HS-5 (cell line): ENCODE measurements around the gene IL2RA.
"Not testable (repeated sequence)": the region's sequence is repeated elsewhere in the genome, so short reads cannot be mapped to it uniquely, and the experiment has no call there.

ENCODE experiments used
- DNase-seq: peaks from one replicate; pipeline ENCODE4 v3.0.0-alpha.2; 2012; ENCODE audit warnings: low read depth

IL2RA gene

DNA sequence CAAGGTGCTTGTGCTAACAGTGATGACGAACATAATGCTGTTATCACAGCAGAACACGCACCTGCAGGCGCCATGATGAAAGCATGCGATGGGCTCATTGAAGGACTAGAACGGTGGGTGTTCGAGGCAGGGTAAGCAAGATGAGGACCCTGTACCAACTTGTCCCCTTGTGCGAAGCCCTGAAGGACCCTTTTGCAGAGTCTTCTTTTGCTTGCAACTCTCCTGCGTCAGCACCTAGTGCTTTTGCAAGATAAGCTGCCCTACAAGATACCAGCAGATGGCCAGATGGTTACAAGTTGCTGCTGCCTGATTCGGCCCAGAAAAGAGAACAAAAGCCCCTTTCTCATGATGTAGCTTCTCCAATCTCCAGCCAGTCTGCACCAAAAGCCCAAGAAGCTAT lies 80.6 kb downstream of the IL2RA start:
- DNase-seq, result no peak

DNA sequence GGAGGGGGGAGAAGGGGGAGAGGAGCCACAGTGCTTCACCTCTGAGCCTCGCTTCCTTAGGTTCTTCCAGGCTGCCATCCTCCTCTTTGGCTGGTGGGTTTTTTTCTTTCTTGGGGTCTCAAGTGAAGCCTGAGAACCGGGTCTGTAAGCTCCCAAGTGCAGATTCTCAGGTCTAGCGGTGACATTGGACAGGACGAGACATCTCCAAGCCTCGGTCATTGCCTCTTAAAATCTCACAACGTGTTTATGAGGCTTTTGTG lies 84.0 kb downstream of the IL2RA start:
- DNase-seq, result no peak

DNA sequence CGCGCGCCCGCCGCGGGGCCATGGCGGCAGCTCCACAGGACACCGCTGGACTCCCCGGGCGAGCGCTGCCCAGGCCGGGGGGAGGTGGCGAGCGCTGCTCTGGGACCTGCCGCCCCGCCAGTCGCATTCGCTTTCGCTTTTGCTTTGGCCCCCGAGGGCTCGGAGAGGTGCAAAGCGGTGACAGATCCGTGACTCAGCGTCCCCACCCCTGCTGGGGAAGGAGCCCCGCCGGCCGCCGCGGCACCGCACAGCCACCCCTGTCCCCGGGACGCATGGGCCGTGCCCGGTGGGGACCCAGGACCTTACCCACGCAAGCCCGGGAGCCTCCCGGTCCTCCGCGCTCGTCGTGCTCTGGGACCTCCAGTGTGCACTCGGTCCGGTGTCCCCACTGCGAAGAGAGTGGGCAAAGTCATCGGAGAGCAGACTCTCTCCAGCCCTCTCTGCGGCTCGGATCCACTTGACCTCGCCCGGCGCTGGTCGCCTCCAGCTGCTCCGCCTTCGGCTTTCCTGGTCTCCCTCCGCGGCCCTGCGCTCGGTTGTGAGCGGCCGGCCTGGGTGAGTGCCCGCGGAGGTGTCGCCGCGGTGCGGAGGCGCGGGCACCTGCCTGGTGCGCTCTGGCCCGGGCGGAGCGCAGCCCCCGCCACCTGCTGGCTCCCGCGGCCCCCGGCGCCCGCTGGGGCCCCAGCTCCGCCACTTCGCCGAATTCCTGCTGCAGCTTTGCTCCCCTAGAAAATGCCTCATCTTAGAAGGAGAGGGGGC lies 84.5 kb downstream of the IL2RA start, which contains the start of gene IL15RA:
TSS of gene IL15RA (minus strand) at position 73 of the 759 bp plus-strand sequence. CDS start at position 22, 51 bp downstream.
- no peak for DNase-seq

DNA sequence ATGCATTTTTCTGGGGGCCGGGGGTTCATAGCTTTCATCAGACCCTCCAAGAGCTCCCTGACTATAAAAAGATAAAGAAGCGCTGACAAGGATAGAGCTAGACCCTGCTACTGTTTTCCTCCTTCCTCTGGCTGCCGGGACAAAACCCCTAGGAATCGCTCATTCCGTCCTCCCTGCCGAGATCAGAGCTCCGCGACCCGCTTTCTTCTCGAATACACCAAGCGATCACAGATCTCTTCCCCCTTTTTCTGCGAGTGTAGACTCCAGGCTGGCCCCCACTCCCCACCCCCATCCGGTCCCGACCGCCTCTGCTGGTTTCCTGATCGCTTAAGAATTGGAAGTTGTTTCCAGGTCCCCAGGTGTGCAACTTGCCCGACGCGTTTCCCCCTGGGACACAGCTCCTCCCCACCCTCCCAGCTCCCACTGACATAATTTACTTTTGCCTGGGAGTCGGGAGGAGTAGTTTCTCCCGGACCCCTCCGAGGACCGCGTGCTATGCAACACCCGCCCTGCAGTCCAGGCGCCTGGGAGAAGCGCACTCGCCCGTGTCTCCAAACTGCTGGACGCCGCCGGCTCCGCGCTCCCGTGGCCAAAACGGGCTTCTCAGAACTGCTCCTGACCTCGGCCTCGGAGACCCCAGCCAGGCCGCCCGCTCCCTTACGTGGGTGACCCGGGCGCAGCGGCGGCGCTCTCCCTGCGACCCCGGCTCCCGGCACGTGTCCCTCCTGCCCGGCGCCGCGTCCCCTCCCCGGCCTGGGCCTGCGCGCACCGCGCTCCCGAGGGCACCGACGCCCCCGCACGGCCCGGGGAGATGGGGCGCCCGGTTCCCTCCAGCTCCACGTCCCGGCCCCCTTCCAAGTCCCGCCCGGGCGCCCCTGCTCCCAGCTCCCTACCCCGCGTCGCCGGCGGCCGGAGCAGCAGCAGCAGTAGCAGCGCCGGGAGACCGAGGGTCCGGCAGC lies 85.4 kb downstream of the IL2RA start:
- DNase-seq, result no peak

DNA sequence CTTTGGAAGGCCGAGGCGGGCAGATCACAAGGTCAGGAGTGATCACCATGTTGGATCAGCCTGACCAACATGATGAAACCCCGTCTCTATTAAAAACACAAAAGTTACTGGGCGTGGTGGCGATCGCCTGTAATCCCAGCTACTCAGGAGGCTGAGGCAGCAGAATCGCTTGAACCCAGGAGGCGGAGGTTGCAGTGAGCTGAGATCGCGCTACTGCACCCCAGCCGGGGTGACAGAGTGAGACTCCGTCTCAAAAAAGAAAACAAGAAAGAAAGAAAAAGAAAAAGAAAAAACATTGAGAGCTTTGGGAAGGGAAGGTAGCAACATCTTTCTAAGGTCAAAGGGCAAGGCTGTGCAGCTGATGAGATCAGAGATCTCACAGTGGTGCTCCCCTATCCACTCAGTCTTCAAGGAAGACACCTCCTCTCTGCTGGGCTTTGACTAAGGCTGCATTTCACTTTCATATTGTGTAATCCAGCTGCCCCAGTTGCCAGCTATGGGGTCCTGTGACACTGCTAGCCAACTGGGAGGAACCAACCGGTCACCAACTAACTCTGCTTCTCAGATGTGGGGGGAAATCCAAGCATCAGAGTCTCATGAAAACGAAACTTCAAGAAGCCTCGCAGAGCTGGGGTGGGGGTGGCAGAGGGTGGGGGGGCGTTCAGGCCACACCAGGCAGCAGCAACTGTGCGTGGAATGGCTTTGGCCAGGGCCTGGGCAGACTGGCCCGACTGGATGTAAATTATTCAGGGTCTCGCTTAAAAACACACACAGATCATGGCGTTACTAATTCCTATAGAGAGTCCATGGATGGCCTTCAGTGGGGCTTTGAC lies 86.3 kb downstream of the IL2RA start:
- no peak for DNase-seq

DNA sequence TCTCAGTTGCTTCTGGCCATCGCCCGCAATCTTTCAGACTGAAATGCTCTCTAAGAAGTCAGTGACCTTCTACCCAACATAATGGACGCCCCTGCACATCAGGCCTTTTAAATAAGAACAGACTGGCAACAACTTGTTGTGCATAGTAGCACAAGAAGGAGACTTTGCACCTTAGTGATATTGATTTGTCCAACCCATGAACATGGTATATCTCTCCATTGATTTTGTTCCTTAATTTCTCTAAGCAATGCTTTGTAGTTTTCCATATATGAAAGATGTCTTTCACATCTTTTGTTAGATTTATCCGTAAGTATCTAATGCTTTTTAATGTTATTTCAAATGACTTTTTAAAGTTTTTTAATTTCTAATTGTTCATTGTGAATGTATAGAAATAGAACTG lies 89.1 kb downstream of the IL2RA start:
- DNase-seq, result no peak

DNA sequence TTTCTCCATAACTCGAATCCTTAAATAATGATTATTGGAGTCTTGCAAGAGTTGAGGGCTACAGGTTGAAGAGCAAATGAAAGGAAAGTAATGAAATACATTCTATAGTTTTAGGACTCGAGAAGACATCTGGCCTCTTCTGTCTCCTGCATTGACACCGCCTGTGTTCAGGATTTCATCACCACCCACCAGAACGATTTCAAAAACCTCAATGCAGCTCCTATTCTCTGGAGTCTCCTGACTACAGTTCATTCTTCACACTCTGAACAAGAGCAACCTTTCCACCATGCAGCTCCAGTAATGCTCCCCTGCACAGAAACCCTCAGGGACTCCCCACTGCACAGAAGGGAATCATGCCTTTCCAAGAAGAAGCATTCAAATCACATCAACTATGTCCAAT lies 90.3 kb downstream of the IL2RA start:
- DNase-seq, result no peak

DNA sequence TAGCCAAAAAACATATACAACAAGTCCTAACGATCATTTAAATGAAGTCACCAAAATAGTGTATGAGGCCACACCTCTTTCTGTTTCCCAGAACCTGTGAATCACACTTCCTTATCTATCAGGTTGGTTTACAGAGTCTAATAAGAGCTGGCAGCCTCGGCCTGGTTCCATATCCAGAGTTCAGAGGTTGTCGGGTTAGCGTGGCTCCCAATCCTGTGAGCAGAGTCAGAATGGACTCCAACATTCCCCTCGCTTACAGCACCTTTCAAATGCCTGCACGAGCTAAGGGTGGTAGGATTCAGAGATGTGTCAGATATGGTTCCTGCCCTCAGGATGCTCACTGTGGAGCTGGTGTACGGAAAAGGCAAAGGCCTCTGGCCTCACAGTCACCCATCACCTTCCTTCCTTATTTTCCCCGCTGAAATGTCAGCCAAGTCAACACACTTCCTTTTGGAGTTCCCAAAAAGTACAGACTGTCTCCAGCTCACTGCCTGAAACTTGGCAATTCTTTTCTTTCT lies 90.8 kb downstream of the IL2RA start:
- no peak for DNase-seq

DNA sequence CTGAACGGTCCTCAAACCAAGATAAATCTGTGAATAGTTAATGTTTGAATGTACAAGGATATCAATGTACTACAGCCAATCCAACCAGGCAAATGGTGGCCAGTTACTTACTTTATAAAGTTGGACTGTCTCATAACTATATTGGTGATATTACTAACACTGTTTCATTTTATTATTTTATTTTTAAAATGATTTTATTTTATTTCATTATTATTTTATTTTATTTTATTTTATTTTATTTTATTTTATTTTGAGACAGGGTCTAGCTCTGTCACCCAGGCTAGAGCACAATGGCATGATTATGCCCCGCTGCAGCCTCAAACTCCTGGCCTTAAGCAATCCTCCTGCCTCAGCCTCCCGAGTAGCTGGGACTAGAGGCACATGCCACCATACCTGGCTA lies 91.6 kb downstream of the IL2RA start:
- no peak for DNase-seq

DNA sequence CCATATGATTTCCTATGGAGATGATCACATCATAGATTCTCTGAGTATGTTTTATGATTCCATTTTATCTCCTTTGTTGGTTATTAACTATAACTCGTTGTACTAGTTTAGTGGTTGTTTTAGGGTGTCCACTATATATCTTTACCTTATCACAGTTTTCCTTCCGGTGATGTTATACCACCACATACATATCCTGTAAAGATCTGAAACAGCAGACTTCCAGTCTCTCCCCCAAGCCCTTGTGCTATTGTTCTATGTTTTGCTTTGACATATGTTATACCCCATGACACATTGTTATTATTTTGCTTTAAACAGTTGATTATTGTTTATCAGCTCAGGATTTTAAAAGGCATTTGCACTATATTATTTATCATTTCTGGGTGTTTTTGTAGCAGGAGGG lies 92.1 kb downstream of the IL2RA start:
- DNase-seq, result no peak

DNA sequence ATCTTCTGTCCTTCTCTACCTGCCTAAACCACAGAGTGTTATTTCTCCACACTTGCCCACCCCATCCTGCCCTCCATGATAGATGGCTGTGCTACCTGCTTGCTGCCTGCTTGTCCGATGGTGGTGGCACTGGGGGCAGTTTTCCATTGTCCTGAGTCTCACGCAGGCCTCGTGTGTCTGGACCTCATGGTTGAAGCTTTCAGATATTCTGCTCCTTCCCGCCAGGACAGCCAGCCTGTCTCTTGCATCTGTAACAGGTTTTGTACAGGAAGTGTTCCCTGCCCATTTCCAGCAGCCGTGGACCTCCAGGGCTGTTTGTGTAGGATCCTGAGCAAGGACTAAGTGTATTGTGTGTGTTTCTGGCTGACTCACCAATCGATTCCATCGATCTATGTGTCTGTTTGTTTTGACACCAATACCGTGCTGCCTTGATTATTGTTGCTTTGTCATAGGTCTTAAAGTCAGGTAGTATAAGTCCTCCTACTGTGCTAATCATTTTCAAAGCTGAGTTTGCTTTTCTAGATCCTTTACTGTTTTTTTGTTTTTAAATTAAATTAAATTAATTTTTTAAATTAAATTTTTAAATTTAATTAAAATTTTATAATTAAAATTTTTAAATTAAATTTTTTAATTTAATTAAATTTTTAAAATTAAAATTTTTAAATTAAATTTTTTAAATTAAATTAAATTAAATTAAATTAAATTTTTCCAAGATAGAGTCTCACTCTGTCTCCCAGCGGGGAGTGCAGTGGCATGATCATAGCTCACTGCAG lies 93.3 kb downstream of the IL2RA start:
- DNase-seq, result no peak

DNA sequence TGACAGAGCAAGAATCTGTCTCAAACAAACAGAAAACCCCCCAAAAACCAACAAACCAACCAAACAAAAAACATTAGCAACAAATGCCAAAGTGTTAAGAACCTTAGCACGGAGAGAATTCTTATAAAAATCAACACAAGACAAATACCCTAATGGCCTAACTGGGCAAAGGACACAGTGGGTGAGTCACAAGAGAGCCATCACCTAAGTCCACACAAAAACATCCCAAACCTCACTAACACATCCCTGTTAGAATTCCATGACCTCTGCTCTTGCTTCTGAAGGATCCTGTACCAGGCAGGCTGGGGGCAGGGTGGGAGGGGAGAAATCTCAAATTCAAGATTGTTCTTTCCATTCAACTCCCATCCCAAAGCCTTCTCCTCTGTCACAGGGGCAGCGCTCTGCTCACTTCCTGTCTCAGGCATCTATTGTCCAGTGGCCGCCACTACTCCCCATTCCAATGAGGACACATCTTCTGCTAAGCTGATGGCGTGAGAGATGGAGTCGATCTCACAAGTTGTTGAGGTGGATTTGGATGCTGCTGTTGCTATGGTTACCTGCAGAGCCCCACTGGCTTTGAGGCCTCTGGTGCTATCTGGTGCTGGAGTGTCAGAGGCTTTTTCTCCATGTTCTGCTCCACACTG lies 94.0 kb downstream of the IL2RA start:
- DNase-seq, result no peak

DNA sequence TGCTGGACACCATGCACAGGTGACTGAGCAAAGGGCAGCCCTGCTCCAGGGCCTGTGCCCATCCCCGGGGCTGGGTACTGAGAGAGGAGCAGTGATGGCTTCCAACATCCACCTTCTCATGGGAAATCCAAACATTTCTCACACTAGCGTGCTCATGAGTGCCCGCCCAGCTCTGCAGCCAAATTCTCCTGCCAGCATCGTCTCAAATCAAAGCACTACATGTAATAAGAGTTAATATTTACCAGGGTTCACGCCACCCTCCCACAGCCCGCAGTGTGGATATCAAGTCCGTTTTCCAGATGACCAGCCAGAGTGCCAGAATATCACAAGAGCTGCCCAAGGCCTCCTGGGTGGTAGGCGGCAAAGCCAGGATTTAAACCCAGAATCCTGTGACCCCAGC lies 96.9 kb downstream of the IL2RA start:
- DNase-seq, result no peak

DNA sequence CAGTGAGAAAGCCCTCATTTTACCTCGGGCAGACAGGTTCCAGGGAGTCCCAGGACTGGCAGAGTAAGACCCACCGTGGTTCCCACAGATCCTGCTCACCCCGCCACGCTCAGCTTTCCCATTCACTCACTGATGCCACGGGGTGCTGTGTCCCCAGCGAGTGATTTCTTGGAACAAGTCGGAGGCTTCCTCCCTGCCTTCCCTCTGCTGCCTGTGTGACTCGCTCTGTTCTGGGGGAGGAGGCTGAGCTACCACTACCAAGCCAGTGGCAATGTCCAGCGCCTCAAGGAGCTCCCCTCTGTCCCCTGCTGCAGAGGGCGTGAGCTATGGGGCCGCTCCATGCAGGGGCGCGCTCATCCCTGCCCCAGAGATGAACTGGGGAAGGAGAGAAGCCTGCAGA lies 97.4 kb downstream of the IL2RA start:
- no peak for DNase-seq

DNA sequence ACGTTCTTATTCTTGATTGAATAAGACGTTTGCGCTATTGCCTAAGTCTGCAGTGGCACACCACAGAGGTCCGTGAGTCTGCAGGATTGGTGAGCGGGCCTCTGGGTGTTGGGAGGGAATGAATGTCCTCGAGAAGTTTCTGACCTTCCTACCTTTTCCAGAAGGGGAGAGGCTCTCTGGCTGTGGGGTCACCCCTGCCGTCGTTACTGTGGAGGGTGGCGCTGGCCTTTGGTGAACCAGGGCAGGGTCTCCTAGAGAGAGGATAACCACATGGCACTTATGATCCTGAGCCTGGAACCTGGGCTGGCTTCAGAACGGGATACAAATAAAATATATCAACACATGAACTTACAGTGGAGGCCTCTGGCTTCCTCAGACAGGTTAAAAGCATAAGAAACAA lies 98.6 kb downstream of the IL2RA start:
- DNase-seq, result no peak

DNA sequence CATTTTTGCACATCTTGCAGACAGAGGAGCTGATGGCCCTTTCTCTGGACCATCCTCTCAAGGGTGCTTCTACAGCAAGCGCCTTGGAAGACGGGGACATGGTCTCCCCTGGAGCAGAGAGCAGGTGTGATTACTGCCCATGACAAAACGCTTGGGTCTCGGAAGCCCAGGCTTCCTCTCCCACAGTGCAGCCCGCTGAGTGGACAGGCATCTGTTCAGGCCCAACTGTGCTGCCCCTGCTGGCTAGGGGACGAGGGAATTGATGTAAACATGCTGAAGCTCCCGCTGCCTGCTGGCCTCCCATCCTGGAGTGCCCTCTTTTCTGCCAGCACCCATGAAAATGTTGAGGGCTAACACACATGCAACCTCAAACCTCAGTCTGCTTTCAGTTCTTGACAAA lies 99.1 kb downstream of the IL2RA start:
- DNase-seq, result no peak

DNA sequence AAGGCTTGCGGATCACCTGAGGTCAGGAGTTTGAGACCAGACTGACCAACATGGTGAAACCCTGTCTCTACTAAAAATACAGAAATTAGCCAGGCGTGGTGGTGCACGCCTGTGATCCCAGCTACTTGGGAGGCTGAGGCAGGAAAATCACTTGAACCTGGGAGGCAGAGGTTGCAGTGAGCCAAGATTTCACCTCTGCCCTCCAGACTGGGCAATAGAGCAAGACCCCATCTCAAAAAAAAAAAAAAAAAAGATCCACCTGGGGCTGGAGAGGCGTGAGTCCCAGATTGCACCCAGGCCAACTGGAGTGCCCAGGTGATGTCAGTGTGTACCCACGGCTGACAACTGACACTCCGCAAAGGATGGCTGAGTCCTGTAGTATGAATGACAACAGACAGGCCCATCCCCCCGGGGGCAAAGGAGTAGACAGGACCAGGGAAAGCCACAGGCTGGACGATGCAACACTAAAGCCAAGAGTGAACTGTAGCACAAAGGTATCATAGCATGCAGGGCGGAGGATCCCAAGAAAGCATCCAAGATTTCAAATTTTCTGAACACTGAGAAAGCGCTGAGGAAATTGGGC lies 99.7 kb downstream of the IL2RA start:
- not testable (repeated sequence) for DNase-seq

DNA sequence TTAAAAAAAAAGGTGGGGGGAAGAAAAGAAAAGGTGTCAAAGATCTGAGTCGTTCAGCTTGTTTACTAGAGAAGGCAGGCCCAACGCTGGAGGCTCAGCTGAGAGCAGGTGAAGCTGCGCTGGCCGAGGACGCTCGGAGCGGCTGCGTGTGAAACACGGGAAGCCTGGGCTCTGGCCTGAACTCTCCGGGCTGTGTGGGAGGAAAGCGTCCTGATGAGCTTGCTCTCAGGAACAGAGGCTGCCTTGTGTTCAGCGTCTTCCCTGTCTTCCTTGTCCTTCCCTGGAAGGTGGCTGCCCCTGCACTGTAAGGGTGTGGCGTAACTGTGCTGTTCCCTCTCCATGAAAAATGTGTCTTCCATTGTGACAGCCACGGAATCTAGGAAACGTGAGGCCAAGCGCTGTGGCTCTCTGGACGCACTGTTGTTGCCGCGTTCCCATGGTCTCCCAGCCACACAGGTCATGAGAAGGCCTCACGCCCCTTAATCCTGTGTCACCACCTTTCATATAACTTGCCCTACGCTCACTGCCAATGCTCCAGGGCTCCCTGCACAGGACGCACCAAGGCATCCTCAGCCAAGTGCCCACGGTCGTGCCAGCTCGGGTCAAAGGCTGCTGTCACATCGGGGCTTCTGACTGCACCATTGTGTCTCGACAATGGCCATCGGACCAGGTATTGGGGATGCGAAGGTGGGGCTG lies 100.6 kb downstream of the IL2RA start:
- DNase-seq, result no peak

DNA sequence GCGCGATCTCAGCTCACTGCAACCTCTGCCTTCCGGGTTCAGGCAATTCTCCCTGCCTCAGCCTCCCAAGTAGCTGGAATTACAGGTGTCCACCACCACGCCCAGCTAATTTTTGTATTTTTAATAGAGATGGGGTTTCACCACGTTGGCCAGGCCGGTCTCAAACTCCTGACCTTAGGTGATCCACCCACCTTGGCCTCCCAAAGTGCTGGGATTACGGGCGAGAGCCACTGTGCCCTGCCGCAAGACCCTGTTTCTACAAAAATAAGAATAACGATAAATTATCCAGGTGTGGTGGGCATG lies 101.2 kb downstream of the IL2RA start:
- DNase-seq, result not testable (repeated sequence)
